H1 (cell line): Measurements from ENCODE around the gene SHC1. TPM values are rescaled to one million over a fixed set of nuclear protein-coding genes. Genes with fewer than 3 reads are reported as not detected.

ENCODE experiments used
- CBX5 ChIP-seq: fragments of 300-800, 300-1000 bp; sonication (generic); IDR thresholded peaks from 2 replicates; pipeline ENCODE4 v1.7.1; 2016; ENCODE audit warnings: antibody characterized with exemption, low read length, low read depth
- CBX8 ChIP-seq: fragments of 300-800, 300-1000 bp; sonication (generic); IDR thresholded peaks from 2 replicates; pipeline ENCODE4 v1.7.1; 2016; ENCODE audit warnings: low read depth, low read length, borderline replicate concordance
- SUZ12 ChIP-seq: fragments of 200-600 bp; sonication (generic); IDR thresholded peaks from 2 replicates; pipeline ENCODE4 v1.6.1; 2012; ENCODE audit warnings: mild to moderate bottlenecking, inconsistent platforms, low read length, moderate library complexity, mixed read lengths
- polyA plus RNA-seq, 7 experiments: library from polyadenylated mRNA; depleted of rRNA in 3 of 7; stranded (reverse) in 5 of 7; unstranded in 2 of 7; fragments of >200 nt in 5 of 7; fragments of 200-250 nt in 2 of 7; gene quantifications; 1 replicate in 5 of 7; 2 replicates in 1 of 7; 4 replicates in 1 of 7; pipeline versions ENCODE4 v1.2.1 to v1.2.3, GENCODE V29; 2011 to 2013; ENCODE audit warnings: missing spikeins in 2 of 7, mixed read lengths in 2 of 7
- total RNA-seq: library from RNA; stranded (reverse); fragmentation: NEBNext Ultra II Directional; extraction: Animal tissue kit (Norgen Biotek cat#: 25700); gene quantifications from 2 replicates; pipeline ENCODE4 v1.2.1, GENCODE V29; 2021

The SHC1 gene
- total and polyA plus RNA-seq, 2 of the 8 experiments (the other 6 are each of a cell fraction or from before 2014, with no cell fraction given): 177 to 212 TPM

- TF ChIP-seq SUZ12 (no peak), CBX5 (no peak), CBX8 (no peak)
These were observed 23.2 kb upstream of the SHC1 start, which contains the start of gene LENEP (continued) for GRCh38 chr1:154993572-154994268.
